Measurements from ENCODE around the gene USP9Y. TPM values are rescaled to one million over a fixed set of nuclear protein-coding genes. Genes with fewer than 3 reads are reported as not detected.

The USP9Y gene
- total and polyA plus RNA-seq, 2 donors (not counting 1 experiment from before 2014, with no cell fraction given): 42.1 TPM; not detected in 1

DNA sequence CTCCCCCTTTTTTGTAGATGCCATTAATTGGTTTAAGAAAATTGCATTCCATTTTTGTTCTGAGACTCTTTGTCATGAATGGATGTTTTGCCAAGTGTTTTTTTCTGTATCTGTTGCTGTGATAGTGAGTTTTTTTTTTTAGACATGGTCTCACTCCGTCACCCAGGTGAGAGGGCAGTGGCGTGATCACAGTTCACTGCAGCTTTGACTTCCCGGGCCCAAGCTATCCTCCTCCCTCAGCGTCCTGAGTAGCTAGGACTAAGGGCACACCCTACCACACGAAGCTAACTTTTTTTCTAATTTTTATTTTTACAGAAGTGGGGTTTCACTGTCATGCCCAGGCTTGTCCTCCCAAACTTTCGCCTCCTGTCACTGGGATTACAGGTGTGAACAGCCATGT lies 51.8 kb downstream of the USP9Y start:
- H3K27me3 ChIP-seq (replicated peaks in 1 of 4; ENCODE audit: control extremely low read depth in 1 of 4, control insufficient read depth in 3 of 4, insufficient read depth in 4 of 4, low read length in 3 of 4): no peaks in the 10 kb centered on the region
- H3K9ac ChIP-seq (ENCODE audit: low read length): no peak overlapping the region
- no peaks in the 10 kb centered on the region for H3K9me3 ChIP-seq (ENCODE audit: control extremely low read depth in 1 of 3, control insufficient read depth in 2 of 3, insufficient read depth in 1 of 3, low read length in 2 of 3)
- H3K4me1 ChIP-seq (ENCODE audit: control insufficient read depth in 2 of 2, insufficient read depth in 2 of 2, low read length in 2 of 2): no peaks in the 10 kb centered on the region
- 100% methylated on average over 1 of the region's 6 CpGs for WGBS (ENCODE audit: insufficient coverage)
- Mint-ChIP-seq H3K27me3 (no peaks in the 10 kb centered on the region), H3K27ac (no peak overlapping the region), H3K4me3 (no peak overlapping the region), H3K4me1 (no peaks in the 10 kb centered on the region), H3K9me3 (ENCODE audit: insufficient read depth) (no peaks in the 10 kb centered on the region)
- ATAC-seq (ENCODE audit: low read depth): no peak
- H3K4me2 ChIP-seq (replicated peaks; ENCODE audit: low read depth, low read length, poor library complexity, severe bottlenecking): no peak overlapping the region
- peaks cover 0 to 19% of the 10 kb centered on the region in 2 experiments for H3K36me3 ChIP-seq (replicated peaks in 1 of 2; ENCODE audit: control extremely low read depth in 1 of 2, control insufficient read depth in 1 of 2, extremely low read depth in 1 of 2, insufficient read depth in 2 of 2, low read length in 1 of 2)
- intact Hi-C loops (cut with micrococcal nuclease): no loop called here
- H3K4me3 ChIP-seq (ENCODE audit: control extremely low read depth in 1 of 5, extremely low read depth in 1 of 5, insufficient read depth in 1 of 5, low read depth in 2 of 5, low read length in 4 of 5): no peak overlapping the region
- no peaks in the 10 kb centered on the region for H3K79me2 ChIP-seq (ENCODE audit: control insufficient read depth, insufficient read depth, low read length)
- H3K27ac ChIP-seq (ENCODE audit: low read length in 2 of 2): no peak overlapping the region
- no peak for DNase-seq
- TF ChIP-seq, protein P1, sequence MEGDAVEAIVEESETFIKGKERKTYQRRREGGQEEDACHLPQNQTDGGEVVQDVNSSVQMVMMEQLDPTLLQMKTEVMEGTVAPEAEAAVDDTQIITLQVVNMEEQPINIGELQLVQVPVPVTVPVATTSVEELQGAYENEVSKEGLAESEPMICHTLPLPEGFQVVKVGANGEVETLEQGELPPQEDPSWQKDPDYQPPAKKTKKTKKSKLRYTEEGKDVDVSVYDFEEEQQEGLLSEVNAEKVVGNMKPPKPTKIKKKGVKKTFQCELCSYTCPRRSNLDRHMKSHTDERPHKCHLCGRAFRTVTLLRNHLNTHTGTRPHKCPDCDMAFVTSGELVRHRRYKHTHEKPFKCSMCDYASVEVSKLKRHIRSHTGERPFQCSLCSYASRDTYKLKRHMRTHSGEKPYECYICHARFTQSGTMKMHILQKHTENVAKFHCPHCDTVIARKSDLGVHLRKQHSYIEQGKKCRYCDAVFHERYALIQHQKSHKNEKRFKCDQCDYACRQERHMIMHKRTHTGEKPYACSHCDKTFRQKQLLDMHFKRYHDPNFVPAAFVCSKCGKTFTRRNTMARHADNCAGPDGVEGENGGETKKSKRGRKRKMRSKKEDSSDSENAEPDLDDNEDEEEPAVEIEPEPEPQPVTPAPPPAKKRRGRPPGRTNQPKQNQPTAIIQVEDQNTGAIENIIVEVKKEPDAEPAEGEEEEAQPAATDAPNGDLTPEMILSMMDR (IDR thresholded peaks at IDR 0.05): no peak
- TF ChIP-seq EZH2 (IDR thresholded peaks at IDR 0.05; ENCODE audit: borderline replicate concordance, insufficient read depth, low read depth, low read length, poor library complexity, severe bottlenecking): no peak
- CTCF ChIA-PET: no interaction called here
- no peak overlapping the region for H2AFZ ChIP-seq (ENCODE audit: insufficient read depth, low read depth, low read length, poor library complexity, severe bottlenecking)
- no peaks in the 10 kb centered on the region for H4K20me1 ChIP-seq (ENCODE audit: control insufficient read depth, insufficient read depth, low read length, poor library complexity, severe bottlenecking)
- POLR2A ChIA-PET: no interaction called here

DNA sequence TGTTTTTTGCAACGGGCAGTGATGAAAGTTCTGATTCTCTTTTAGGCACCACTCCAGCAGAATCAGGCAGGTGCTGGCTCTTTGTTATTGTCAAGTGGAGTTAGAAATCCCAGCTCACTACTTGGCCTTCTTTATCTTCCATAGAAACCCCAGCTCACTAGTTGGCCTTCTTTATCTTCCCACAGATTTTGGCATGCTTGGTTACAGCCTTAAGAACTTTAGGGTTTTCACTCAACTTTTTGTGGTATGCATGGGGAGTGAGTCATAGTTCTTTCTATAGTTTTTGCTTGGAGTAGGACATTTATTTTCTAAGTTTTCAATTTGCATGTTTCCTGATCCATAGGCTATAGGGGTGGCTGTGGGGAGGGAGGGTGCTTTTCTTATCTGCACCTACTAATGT lies 55.0 kb downstream of the USP9Y start:
- no peak overlapping the region for H3K4me2 ChIP-seq (replicated peaks; ENCODE audit: low read depth, low read length, poor library complexity, severe bottlenecking)
- H3K4me1 Mint-ChIP-seq: no peaks in the 10 kb centered on the region
- H3K27ac Mint-ChIP-seq: no peak overlapping the region
- no peaks in the 10 kb centered on the region for H3K9me3 Mint-ChIP-seq (ENCODE audit: insufficient read depth)
- peaks cover 0 to 32% of the 10 kb centered on the region in 2 experiments for H3K36me3 ChIP-seq (replicated peaks in 1 of 2; ENCODE audit: control extremely low read depth in 1 of 2, control insufficient read depth in 1 of 2, extremely low read depth in 1 of 2, insufficient read depth in 2 of 2, low read length in 1 of 2)
- TF ChIP-seq, protein P1 (IDR thresholded peaks at IDR 0.05): no peak
- TF ChIP-seq EZH2 (IDR thresholded peaks at IDR 0.05; ENCODE audit: borderline replicate concordance, insufficient read depth, low read depth, low read length, poor library complexity, severe bottlenecking): no peak
- no CpG with 5 or more reads among the region's 1 CpG for WGBS (ENCODE audit: insufficient coverage)
- H3K27me3 ChIP-seq (replicated peaks in 1 of 4; ENCODE audit: control extremely low read depth in 1 of 4, control insufficient read depth in 3 of 4, insufficient read depth in 4 of 4, low read length in 3 of 4): no peaks in the 10 kb centered on the region
- no peaks in the 10 kb centered on the region for H4K20me1 ChIP-seq (ENCODE audit: control insufficient read depth, insufficient read depth, low read length, poor library complexity, severe bottlenecking)
- DNase-seq: no peak
- no peak overlapping the region for H3K4me3 ChIP-seq (ENCODE audit: control extremely low read depth in 1 of 5, extremely low read depth in 1 of 5, insufficient read depth in 1 of 5, low read depth in 2 of 5, low read length in 4 of 5)
- intact Hi-C loops (cut with micrococcal nuclease): no loop called here
- H3K9ac ChIP-seq (ENCODE audit: low read length): no peak overlapping the region
- no peak overlapping the region for H3K27ac ChIP-seq (ENCODE audit: low read length in 2 of 2)
- H3K4me3 Mint-ChIP-seq: no peak overlapping the region
- ChIA-PET CTCF (no interaction called here), POLR2A (no interaction called here)
- H2AFZ ChIP-seq (ENCODE audit: insufficient read depth, low read depth, low read length, poor library complexity, severe bottlenecking): no peak overlapping the region
- H3K4me1 ChIP-seq (ENCODE audit: control insufficient read depth in 2 of 2, insufficient read depth in 2 of 2, low read length in 2 of 2): no peaks in the 10 kb centered on the region
- no peak for ATAC-seq (ENCODE audit: low read depth)
- H3K9me3 ChIP-seq (ENCODE audit: control extremely low read depth in 1 of 3, control insufficient read depth in 2 of 3, insufficient read depth in 1 of 3, low read length in 2 of 3): no peaks in the 10 kb centered on the region
- no peaks in the 10 kb centered on the region for H3K27me3 Mint-ChIP-seq
- H3K79me2 ChIP-seq (ENCODE audit: control insufficient read depth, insufficient read depth, low read length): no peaks in the 10 kb centered on the region
